ENCODE data around the gene TTC28. TPM values are rescaled to one million over a fixed set of nuclear protein-coding genes. Genes with fewer than 3 reads are reported as not detected.

TTC28 gene
- total and polyA plus RNA-seq, 12 donors = 2.1 to 27.7 (median 20.4) TPM

DNA sequence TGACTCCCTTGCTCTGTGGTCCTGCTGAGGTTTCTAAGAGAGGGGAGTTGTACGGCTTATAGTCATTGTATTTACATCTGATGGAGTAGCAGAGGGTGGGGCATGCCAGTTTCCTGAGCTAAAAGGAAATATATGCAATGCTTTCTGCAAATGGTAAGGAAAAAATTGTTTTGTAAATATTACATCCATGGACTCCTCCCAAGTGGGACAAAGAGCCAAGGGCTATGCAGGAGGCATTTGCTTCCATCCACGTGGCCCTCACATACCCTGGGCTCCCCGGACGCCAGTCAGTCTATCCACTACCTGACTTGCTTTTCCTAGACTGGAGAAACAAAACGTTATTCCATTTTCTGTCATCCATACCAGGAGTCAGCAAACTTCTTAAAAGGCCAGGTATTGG is 700.8 kb downstream of the TTC28 start:
- intact Hi-C loops (cut with DNase I) = no loop called here
- DNase-seq (no peak), ATAC-seq (no peak)
- 85% methylated on average over 5 of the region's 5 CpGs for WGBS, 2 donors
- H3K4me1 ChIP-seq = peaks cover 0 to 11% (median 0%) of the 10 kb centered on the region in 9 donors
- no peaks in the 10 kb centered on the region for H3K9me3 ChIP-seq
- no peaks in the 10 kb centered on the region for H3K27me3 ChIP-seq
- peaks cover 0 to 39% (median 0%) of the 10 kb centered on the region in 9 donors for H3K36me3 ChIP-seq
- no peak overlapping the region for H3K27ac ChIP-seq
- TF ChIP-seq, protein P1, sequence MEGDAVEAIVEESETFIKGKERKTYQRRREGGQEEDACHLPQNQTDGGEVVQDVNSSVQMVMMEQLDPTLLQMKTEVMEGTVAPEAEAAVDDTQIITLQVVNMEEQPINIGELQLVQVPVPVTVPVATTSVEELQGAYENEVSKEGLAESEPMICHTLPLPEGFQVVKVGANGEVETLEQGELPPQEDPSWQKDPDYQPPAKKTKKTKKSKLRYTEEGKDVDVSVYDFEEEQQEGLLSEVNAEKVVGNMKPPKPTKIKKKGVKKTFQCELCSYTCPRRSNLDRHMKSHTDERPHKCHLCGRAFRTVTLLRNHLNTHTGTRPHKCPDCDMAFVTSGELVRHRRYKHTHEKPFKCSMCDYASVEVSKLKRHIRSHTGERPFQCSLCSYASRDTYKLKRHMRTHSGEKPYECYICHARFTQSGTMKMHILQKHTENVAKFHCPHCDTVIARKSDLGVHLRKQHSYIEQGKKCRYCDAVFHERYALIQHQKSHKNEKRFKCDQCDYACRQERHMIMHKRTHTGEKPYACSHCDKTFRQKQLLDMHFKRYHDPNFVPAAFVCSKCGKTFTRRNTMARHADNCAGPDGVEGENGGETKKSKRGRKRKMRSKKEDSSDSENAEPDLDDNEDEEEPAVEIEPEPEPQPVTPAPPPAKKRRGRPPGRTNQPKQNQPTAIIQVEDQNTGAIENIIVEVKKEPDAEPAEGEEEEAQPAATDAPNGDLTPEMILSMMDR (IDR thresholded peaks at IDR 0.05) = no peak
- no peak overlapping the region for H3K4me3 ChIP-seq

DNA sequence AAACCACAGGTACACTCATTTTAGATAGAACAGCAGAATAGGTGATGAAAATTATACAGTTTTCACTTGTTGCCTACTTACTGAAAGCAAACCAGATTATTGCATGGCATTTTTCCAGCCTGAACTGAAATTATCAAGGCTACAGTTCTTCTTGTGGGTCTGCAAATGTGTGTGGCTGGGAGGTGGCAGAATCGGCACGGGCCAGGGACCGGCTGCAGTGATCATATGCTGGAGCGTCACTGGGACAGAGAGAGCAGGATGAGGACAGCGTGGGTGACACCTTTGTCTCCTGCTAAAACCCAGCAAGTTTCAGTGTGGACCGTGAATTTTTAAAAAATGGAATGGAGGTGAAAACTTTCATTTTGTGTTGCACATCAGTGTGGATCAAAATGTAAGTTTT is 701.3 kb downstream of the TTC28 start:
- peaks cover 0 to 34% (median 0%) of the 10 kb centered on the region in 9 donors for H3K36me3 ChIP-seq
- no peak overlapping the region for H3K4me3 ChIP-seq
- DNase-seq (no peak), ATAC-seq (no peak)
- intact Hi-C loops (cut with DNase I) = no loop called here
- TF ChIP-seq, protein P1 (IDR thresholded peaks at IDR 0.05) = no peak
- H3K9me3 ChIP-seq = no peaks in the 10 kb centered on the region
- no peaks in the 10 kb centered on the region for H3K27me3 ChIP-seq
- no peak overlapping the region for H3K27ac ChIP-seq
- 84 to 85% methylated on average over 6 of the region's 6 CpGs for WGBS, 2 donors
- H3K4me1 ChIP-seq = peaks cover 0 to 11% (median 0%) of the 10 kb centered on the region in 9 donors

DNA sequence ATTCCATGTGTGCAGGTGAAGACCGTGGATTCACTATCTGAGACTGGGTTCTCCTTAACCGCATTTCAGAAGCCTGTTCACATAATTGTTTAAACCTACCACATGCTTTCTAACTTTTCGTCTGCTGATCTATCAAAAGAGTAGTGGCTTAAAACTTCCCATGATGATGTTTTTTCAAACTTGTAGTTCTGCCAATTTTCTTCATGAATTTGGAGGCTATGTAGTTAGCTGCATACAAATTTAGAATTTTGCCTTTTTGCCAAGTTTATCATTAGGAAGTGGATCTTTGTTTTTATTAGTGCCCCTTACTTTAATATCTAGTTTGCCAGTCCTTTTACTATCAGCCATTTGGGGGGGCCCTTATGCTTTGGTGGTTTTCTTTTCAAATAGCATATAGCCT is 703.1 kb downstream of the TTC28 start:
- Histone ChIP-seq H3K36me3 (peaks cover 0 to 17% (median 0%) of the 10 kb centered on the region in 9 donors), H3K4me3 (no peak overlapping the region), H3K27ac (no peak overlapping the region), H3K4me1 (peaks cover 0 to 11% (median 0%) of the 10 kb centered on the region in 9 donors), H3K9me3 (peaks cover 0 to 7% (median 0%) of the 10 kb centered on the region in 11 donors), H3K27me3 (no peaks in the 10 kb centered on the region)
- WGBS, 2 donors = 66 to 72% methylated on average over 3 of the region's 3 CpGs
- ATAC-seq = no peak
- intact Hi-C loops (cut with DNase I) = no loop called here
- no peak for DNase-seq
- TF ChIP-seq, protein P1 (IDR thresholded peaks at IDR 0.05) = no peak

DNA sequence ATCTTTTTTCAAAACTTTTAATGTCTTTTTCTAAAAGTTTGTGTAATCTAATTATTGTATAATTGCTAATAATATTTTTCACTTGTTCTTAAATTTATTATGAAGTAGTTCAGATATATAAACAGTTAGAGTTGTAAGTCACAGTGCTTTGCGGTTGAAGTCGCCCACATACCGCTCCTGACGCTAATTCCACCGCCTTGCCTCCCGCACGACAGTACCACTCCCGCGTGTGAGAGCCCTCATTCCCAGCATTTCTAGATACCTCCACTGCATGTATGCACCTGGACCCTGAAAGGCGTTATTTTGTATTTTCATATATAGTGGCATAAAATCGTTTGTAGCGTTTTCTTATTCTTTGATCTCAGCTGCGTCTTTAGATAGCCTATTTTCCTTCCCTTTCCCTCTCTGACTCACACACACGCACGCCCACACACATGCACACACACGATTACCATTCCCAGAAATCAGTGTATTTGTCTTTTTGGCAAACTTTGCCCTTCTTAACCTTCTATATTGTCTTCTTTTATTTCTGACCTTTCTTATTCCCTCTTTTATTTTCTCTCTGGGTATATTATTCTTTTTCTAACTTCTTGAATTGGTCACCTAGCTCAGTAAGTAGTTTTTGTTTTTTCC is 704.1 kb downstream of the TTC28 start:
- Histone ChIP-seq H3K36me3 (peaks cover 0 to 9% (median 0%) of the 10 kb centered on the region in 9 donors), H3K4me3 (no peak overlapping the region), H3K27me3 (no peaks in the 10 kb centered on the region), H3K9me3 (peaks cover 0 to 18% (median under 1%) of the 10 kb centered on the region in 11 donors), H3K4me1 (peaks cover 0 to 11% (median 0%) of the 10 kb centered on the region in 9 donors), H3K27ac (no peak overlapping the region)
- ATAC-seq (no peak), DNase-seq (no peak)
- TF ChIP-seq, protein P1 (IDR thresholded peaks at IDR 0.05) = no peak
- 88 to 89% methylated on average over 16 of the region's 16 CpGs for WGBS, 2 donors
- intact Hi-C loops (cut with DNase I) = no loop called here
